H9 (cell line): ENCODE data around the gene HMGB4. TPM values are rescaled to one million over a fixed set of nuclear protein-coding genes. Genes with fewer than 3 reads are reported as not detected.

Experiments
- DNase-seq: peaks from one replicate; pipeline ENCODE4 v3.0.0-alpha.2; 2017
- H2AFZ ChIP-seq: one replicate; pipeline ENCODE4 v1.6.1; 2013; ENCODE audit warnings: mild to moderate bottlenecking, low read length, control low read depth, moderate library complexity
- H2AK5ac ChIP-seq: 2 replicates; pipeline ENCODE4 v1.6.1; 2013; ENCODE audit warnings: low read length, control low read depth, mixed read lengths; ENCODE audit not compliant: insufficient read length
- H2BK120ac ChIP-seq: one replicate; pipeline ENCODE4 v1.6.1; 2013; ENCODE audit warnings: low read depth, mild to moderate bottlenecking, low read length, control low read depth, inconsistent platforms; ENCODE audit not compliant: poor library complexity, severe bottlenecking
- H2BK12ac ChIP-seq: 2 replicates; pipeline ENCODE4 v1.6.1; 2013; ENCODE audit warnings: low read length, control low read depth, mixed read lengths, low read depth; ENCODE audit not compliant: insufficient read length
- H2BK15ac ChIP-seq: 2 replicates; pipeline ENCODE4 v1.6.1; 2013; ENCODE audit warnings: low read depth, low read length, control low read depth
- H2BK20ac ChIP-seq: one replicate; pipeline ENCODE4 v1.6.1; 2013; ENCODE audit warnings: low read depth, mild to moderate bottlenecking, low read length, control low read depth, inconsistent platforms; ENCODE audit not compliant: poor library complexity, severe bottlenecking
- H2BK5ac ChIP-seq: 2 replicates; pipeline ENCODE4 v1.6.1; 2013; ENCODE audit warnings: low read length, control low read depth, mixed read lengths; ENCODE audit not compliant: insufficient read length
- H3K14ac ChIP-seq: 2 replicates; pipeline ENCODE4 v1.6.1; 2013; ENCODE audit warnings: low read length, control low read depth; ENCODE audit not compliant: insufficient read depth
- H3K18ac ChIP-seq: 2 replicates; pipeline ENCODE4 v1.6.1; 2013; ENCODE audit warnings: low read depth, mild to moderate bottlenecking, mixed read lengths, low read length, control low read depth; ENCODE audit not compliant: insufficient read length
- H3K23ac ChIP-seq: 2 replicates; pipeline ENCODE4 v1.6.1; 2013; ENCODE audit warnings: low read length, control low read depth, mixed read lengths, low read depth; ENCODE audit not compliant: insufficient read length
- H3K23me2 ChIP-seq: 2 replicates; pipeline ENCODE4 v1.6.1; 2013; ENCODE audit warnings: low read depth, mild to moderate bottlenecking, mixed read lengths, low read length, control low read depth; ENCODE audit not compliant: insufficient read length, poor library complexity, severe bottlenecking
- H3K27ac ChIP-seq: 2 replicates; pipeline ENCODE4 v1.5.1; 2013; ENCODE audit warnings: low read length, control low read depth, mixed read lengths, low read depth; ENCODE audit not compliant: insufficient read length
- H3K27me3 ChIP-seq: 2 replicates; pipeline ENCODE4 v1.6.1; 2013; ENCODE audit warnings: low read length, control low read depth, inconsistent platforms; ENCODE audit not compliant: insufficient read depth
- H3K4ac ChIP-seq: 2 replicates; pipeline ENCODE4 v1.6.1; 2013; ENCODE audit warnings: low read depth, mild to moderate bottlenecking, control low read depth, inconsistent platforms, low read length, moderate library complexity
- H3K4me1 ChIP-seq: 2 replicates; pipeline ENCODE4 v1.6.1; 2013; ENCODE audit warnings: low read length, control low read depth, inconsistent platforms; ENCODE audit not compliant: insufficient read depth
- H3K4me2 ChIP-seq: 2 replicates; pipeline ENCODE4 v1.6.1; 2013; ENCODE audit warnings: low read length, control low read depth, mixed read lengths; ENCODE audit not compliant: insufficient read length, insufficient read depth
- H3K56ac ChIP-seq: 2 replicates; pipeline ENCODE4 v1.6.1; 2013; ENCODE audit warnings: low read depth, mild to moderate bottlenecking, mixed read lengths, low read length, control low read depth; ENCODE audit not compliant: insufficient read length
- H3K79me1 ChIP-seq: 2 replicates; pipeline ENCODE4 v1.6.1; 2013; ENCODE audit warnings: low read depth, mild to moderate bottlenecking, moderate library complexity, low read length, control low read depth, inconsistent platforms; ENCODE audit not compliant: insufficient read depth, poor library complexity, severe bottlenecking
- H3K79me2 ChIP-seq: 2 replicates; pipeline ENCODE4 v1.6.1; 2013; ENCODE audit warnings: low read length, control low read depth, inconsistent platforms; ENCODE audit not compliant: insufficient read depth
- H3K9ac ChIP-seq: 2 replicates; pipeline ENCODE4 v1.6.1; 2013; ENCODE audit warnings: low read length, control low read depth, mixed read lengths; ENCODE audit not compliant: insufficient read length; ENCODE audit errors: extremely low read depth
- H3K9me3 ChIP-seq: one replicate; pipeline ENCODE4 v1.6.1; 2013; ENCODE audit warnings: low read depth, low read length, inconsistent platforms; ENCODE audit not compliant: control insufficient read depth
- H3T11ph ChIP-seq: one replicate; pipeline ENCODE4 v1.6.1; 2013; ENCODE audit warnings: mild to moderate bottlenecking, low read length, control low read depth, inconsistent platforms
- H4K20me1 ChIP-seq: one replicate; pipeline ENCODE4 v1.6.1; 2013; ENCODE audit not compliant: control insufficient read depth, insufficient read length, insufficient read depth
- H4K5ac ChIP-seq: 2 replicates; pipeline ENCODE4 v1.6.1; 2013; ENCODE audit warnings: low read depth, mild to moderate bottlenecking, mixed read lengths, low read length, control low read depth; ENCODE audit not compliant: insufficient read length
- H4K8ac ChIP-seq: replicated peaks from 2 replicates; pipeline ENCODE4 v1.6.1; 2013; ENCODE audit warnings: low read length, control low read depth, mixed read lengths, low read depth; ENCODE audit not compliant: insufficient read length
- H4K91ac ChIP-seq: 2 replicates; pipeline ENCODE4 v1.6.1; 2013; ENCODE audit warnings: low read depth, mild to moderate bottlenecking, moderate library complexity, mixed read lengths, low read length, control low read depth; ENCODE audit not compliant: insufficient read length
- H3K27ac Mint-ChIP-seq, 3 experiments: 2 replicates in 2 of 3; 3 replicates in 1 of 3; pipeline ENCODE4 v1.8.0; 2020 to 2021; ENCODE audit warnings: mixed read lengths in 3 of 3, mild to moderate bottlenecking in 1 of 3, moderate library complexity in 1 of 3
- H3K27me3 Mint-ChIP-seq: 2 replicates; pipeline ENCODE4 v1.8.0; 2021; ENCODE audit warnings: low read depth, mild to moderate bottlenecking, moderate library complexity, mixed read lengths
- H3K36me3 Mint-ChIP-seq, 3 experiments: 2 replicates in 2 of 3; 3 replicates in 1 of 3; pipeline ENCODE4 v1.8.0; 2020 to 2021; ENCODE audit warnings: low read depth in 3 of 3, mixed read lengths in 3 of 3; ENCODE audit not compliant: insufficient read depth in 1 of 3
- H3K4me1 Mint-ChIP-seq, 2 experiments: 2 replicates each; pipeline ENCODE4 v1.8.0; 2020; ENCODE audit warnings: mixed read lengths in 2 of 2
- H3K4me3 Mint-ChIP-seq, 2 experiments: 2 replicates in 1 of 2; 3 replicates in 1 of 2; pipeline ENCODE4 v1.8.0; 2020 to 2021; ENCODE audit warnings: mild to moderate bottlenecking in 2 of 2, mixed read lengths in 2 of 2, moderate library complexity in 1 of 2
- H3K9me3 Mint-ChIP-seq, 2 experiments: 2 replicates in 1 of 2; 3 replicates in 1 of 2; pipeline ENCODE4 v1.8.0; 2020; ENCODE audit warnings: mild to moderate bottlenecking in 2 of 2, mixed read lengths in 2 of 2, moderate library complexity in 1 of 2
- WGBS: extraction: QIAGEN DNeasy Blood & Tissue Kit; methylation state at CpG from one replicate; pipeline ENCODE4 v1.1.7; 2013; ENCODE audit warnings: missing lambda C conversion rate, low lambda C conversion rate, mixed read lengths; ENCODE audit not compliant: insufficient read length; ENCODE audit errors: extremely low coverage; 5-methylcytosine and 5-hydroxymethylcytosine counted together
- total RNA-seq: library from RNA; stranded (reverse); gene quantifications from 2 replicates; pipeline ENCODE4 v1.2.1, GENCODE V29; 2021
- TF ChIP-seq, protein P1 (sequence below): fragments of 200-600 bp; sonication (generic); conservative IDR thresholded peaks from 3 replicates; pipeline ENCODE4 v1.8.0; 2021; ENCODE audit warnings: antibody characterized with exemption, mild to moderate bottlenecking

HMGB4 gene
- total RNA-seq, 1 experiment from 2014 or later, result not detected

DNA sequence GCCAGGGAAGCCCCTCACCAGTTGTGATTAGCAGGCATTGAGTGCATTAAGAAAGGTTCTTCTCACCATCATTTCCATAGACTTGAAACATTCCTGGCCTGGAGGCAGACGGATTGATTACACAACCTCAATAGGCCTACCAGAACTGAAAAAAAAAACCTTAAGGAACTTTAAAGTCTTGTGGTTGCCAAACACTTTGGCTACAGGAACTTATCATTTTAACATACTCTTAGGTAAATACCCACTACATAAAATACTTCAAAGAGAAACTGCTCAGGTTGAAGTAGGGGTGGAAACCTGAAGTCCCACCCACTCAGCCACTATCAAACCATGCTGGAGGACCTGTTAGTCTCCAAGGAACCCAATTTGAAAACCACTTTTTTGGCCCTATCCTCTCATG lies 22.4 kb upstream of the HMGB4 start:
- Histone ChIP-seq H4K8ac (no peak overlapping the region), H3K14ac (no peak overlapping the region), H3K27me3 (no peaks in the 10 kb centered on the region), H3T11ph (no peak overlapping the region), H2BK20ac (no peak overlapping the region), H3K56ac (no peak overlapping the region), H2BK120ac (no peak overlapping the region), H2BK12ac (no peak overlapping the region), H3K9ac (no peak overlapping the region), H2AFZ (no peak overlapping the region), H3K27ac (no peak overlapping the region), H3K18ac (no peak overlapping the region), H2BK15ac (no peak overlapping the region), H2AK5ac (no peak overlapping the region), H3K23me2 (no peaks in the 10 kb centered on the region), H3K4me1 (no peaks in the 10 kb centered on the region), H4K91ac (no peak overlapping the region), H4K5ac (no peak overlapping the region), H3K23ac (no peak overlapping the region), H2BK5ac (no peak overlapping the region), H3K4ac (no peak overlapping the region), H3K9me3 (peaks cover 8% of the 10 kb centered on the region), H4K20me1 (no peaks in the 10 kb centered on the region), H3K79me1 (no peaks in the 10 kb centered on the region), H3K4me2 (no peak overlapping the region), H3K79me2 (no peaks in the 10 kb centered on the region)
- peaks cover 10 to 11% of the 10 kb centered on the region in 2 experiments for H3K9me3 Mint-ChIP-seq
- TF ChIP-seq, protein P1, sequence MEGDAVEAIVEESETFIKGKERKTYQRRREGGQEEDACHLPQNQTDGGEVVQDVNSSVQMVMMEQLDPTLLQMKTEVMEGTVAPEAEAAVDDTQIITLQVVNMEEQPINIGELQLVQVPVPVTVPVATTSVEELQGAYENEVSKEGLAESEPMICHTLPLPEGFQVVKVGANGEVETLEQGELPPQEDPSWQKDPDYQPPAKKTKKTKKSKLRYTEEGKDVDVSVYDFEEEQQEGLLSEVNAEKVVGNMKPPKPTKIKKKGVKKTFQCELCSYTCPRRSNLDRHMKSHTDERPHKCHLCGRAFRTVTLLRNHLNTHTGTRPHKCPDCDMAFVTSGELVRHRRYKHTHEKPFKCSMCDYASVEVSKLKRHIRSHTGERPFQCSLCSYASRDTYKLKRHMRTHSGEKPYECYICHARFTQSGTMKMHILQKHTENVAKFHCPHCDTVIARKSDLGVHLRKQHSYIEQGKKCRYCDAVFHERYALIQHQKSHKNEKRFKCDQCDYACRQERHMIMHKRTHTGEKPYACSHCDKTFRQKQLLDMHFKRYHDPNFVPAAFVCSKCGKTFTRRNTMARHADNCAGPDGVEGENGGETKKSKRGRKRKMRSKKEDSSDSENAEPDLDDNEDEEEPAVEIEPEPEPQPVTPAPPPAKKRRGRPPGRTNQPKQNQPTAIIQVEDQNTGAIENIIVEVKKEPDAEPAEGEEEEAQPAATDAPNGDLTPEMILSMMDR, result no peak
- no peaks in the 10 kb centered on the region for H3K4me1 Mint-ChIP-seq
- peaks cover 11 to 22% (median 22%) of the 10 kb centered on the region in 3 experiments for H3K36me3 Mint-ChIP-seq
- no CpG with 5 or more reads among the region's 1 CpG for WGBS
- H3K4me3 Mint-ChIP-seq, result no peak overlapping the region
- H3K27me3 Mint-ChIP-seq, result no peaks in the 10 kb centered on the region
- no peak overlapping the region; a peak in 1 of 7 replicates for H3K27ac Mint-ChIP-seq
- no peak for DNase-seq
